ENCODE results near the gene MTFMT. TPM values are rescaled to one million over a fixed set of nuclear protein-coding genes. Genes with fewer than 3 reads are reported as not detected.

Gene MTFMT
- total RNA-seq, 1 donor = 30.7 TPM

DNA sequence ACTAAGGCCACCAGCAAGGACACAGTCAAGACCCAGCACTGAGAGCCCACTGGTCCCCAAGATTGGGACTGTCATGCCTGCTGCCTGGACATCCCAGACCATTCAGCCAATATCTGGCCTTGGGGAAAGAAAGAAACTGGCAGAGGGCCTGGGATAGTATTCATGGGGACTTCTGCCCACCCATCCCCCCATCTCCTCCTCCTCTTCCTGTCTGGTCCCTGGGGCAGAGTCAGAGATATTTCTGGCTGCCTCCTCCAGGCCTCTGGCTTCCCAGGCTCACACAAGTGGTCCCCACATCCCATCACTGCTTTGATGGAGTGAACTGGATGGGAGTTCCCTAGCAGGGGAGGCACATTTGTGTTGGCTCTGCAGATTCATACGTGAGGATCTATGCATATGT, 42.6 kb upstream of the MTFMT start:
- no peak for DNase-seq (ENCODE audit: low read depth)
- TF ChIP-seq, protein P1, sequence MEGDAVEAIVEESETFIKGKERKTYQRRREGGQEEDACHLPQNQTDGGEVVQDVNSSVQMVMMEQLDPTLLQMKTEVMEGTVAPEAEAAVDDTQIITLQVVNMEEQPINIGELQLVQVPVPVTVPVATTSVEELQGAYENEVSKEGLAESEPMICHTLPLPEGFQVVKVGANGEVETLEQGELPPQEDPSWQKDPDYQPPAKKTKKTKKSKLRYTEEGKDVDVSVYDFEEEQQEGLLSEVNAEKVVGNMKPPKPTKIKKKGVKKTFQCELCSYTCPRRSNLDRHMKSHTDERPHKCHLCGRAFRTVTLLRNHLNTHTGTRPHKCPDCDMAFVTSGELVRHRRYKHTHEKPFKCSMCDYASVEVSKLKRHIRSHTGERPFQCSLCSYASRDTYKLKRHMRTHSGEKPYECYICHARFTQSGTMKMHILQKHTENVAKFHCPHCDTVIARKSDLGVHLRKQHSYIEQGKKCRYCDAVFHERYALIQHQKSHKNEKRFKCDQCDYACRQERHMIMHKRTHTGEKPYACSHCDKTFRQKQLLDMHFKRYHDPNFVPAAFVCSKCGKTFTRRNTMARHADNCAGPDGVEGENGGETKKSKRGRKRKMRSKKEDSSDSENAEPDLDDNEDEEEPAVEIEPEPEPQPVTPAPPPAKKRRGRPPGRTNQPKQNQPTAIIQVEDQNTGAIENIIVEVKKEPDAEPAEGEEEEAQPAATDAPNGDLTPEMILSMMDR (IDR thresholded peaks at IDR 0.05; ENCODE audit: insufficient read depth, low read depth, low read length) = no peak
- no peak overlapping the region for H3K4me3 ChIP-seq (ENCODE audit: low read depth, low read length)

DNA sequence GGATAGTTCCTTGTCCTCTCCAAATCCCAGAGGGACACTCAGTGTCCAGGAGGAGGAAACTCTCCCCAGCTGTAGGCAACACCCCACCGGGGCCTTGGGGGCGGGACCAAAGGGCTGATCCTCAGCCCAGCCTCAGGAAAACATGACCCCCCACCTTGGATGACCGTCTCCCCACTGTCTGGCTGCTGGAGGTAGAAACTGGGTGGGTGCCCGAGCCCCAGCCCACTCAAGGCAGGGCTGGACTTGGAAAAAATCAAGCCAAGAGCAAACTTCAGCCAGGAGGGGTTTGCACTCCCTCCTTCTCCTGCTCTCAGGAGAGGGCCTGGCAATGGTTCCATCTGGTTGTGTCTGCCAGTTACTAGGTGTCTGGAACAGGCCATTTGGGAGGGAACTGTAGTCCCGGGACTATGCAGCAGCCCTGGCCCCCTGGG, 42.0 kb upstream of the MTFMT start:
- TF ChIP-seq, protein P1 (IDR thresholded peaks at IDR 0.05; ENCODE audit: insufficient read depth, low read depth, low read length) = no peak
- no peak for DNase-seq (ENCODE audit: low read depth)
- no peak overlapping the region for H3K4me3 ChIP-seq (ENCODE audit: low read depth, low read length)

DNA sequence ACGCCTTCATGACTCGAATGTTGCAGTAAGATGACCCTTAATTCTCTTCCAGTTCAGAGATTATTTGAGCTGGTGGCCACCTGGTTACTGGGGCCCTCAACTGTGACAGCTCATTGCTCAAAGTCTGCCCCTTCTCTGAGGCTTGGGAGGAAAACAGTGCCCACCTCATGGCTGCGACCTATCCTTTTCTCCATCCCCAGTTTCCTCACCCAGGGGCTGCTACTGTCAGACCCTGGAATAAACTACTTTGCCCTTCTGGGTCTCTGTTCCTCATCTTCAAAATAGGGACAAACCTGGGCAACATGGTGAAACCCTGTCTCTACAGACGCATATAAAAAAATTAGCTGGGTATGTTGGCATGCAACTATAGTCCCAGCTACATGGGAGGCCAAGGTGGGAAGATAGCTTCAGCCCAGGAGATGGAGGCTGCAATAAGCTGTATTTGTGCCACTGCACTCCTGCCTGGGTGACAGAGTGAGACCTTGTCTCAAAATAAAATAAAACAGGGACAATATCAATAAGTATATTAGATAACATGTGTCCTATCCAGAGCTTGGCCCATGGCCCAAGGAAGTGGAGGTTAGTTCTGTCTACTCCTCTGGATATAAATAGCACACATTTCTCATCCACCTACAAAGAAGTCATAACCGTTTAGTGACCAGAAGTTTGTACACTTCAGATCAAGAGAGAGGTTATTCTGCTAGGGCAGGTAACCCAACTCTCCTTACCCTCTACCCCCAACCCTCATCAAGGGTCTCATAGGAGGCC, 40.5 kb upstream of the MTFMT start:
- no peak overlapping the region for H3K4me3 ChIP-seq (ENCODE audit: low read depth, low read length)
- TF ChIP-seq, protein P1 (IDR thresholded peaks at IDR 0.05; ENCODE audit: insufficient read depth, low read depth, low read length) = no peak
- no peak for DNase-seq (ENCODE audit: low read depth)

DNA sequence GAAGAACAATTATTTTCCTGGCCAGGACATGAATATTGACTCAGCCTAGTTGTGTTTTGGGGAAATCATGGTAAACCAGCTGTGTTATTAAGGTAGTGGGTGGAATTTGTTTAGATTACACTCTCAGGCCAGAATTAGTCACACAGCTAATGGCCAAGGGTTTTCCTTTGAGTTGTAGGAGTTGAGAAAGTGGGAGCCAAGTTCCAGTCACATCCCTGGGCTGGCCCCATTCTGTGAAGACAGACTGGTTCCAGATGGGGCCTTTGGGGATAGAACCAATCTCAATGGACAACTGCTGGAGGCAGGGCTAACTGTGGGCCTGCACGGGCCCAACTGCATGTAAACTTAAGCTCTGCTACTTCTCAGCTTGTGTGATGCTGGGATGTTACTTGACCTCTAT, 39.7 kb upstream of the MTFMT start:
- H3K4me3 ChIP-seq (ENCODE audit: low read depth, low read length) = no peak overlapping the region
- TF ChIP-seq, protein P1 (IDR thresholded peaks at IDR 0.05; ENCODE audit: insufficient read depth, low read depth, low read length) = no peak
- DNase-seq (ENCODE audit: low read depth) = peak; percentile 96

DNA sequence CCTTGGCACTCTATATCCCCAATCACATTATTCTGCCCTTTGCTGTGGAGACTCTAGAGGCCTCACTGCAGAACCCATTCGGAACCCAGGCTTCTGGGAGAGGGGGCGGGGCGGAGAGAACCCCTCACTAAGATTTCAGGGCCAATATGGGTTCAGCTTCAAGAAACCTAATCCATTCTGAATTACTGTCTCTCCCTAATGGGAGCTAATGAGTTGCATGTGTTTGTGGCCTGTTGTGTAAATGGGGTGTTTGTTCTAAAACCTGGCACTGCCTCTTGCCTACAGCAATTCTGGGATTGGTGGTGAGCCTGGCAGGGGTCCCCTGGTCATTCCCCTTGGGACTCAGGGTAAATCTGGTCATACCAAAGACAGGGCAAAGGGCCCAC, 39.0 kb upstream of the MTFMT start:
- no peak for DNase-seq (ENCODE audit: low read depth)
- no peak overlapping the region for H3K4me3 ChIP-seq (ENCODE audit: low read depth, low read length)
- TF ChIP-seq, protein P1 (IDR thresholded peaks at IDR 0.05; ENCODE audit: insufficient read depth, low read depth, low read length) = no peak

DNA sequence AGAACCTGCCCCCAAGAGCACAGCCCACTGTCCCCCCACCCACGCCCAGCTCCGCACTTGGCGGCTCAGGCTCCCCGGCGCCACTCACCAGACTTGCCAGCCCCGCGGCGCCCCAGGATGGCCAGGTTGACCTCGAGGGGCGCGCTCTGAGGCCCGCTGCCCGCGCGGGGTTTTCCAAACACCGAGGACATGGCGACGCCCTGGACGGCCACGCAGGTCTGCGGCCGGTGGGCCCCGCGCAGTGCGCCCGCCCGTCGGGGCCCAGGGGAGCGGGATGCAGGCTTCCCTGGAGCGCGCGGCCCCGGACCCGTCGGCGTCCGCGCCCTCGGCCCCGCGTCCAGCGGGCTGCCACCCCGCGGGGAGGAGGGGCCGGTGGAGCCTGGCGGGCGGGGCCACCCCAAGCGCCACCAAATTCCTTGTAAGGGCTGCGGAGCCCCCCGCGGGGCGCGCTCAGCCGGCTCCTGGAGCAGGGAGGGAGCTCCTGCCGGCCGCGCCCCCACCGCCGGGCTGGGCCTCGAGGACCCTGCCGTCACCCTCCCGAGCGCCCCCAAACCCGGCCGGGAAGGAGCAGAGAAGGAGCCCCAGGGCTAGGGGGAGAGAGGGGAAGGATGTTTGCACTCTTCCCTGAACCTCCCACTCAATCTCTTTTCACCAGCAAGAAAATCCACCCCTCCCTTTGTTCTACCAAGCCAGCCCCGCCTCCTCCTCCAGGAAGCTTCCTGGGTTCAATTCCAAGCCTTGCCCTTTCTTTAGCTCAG, 38.4 kb upstream of the MTFMT start, which contains the start of gene RASL12:
RASL12 (minus strand) TSS at position 347 of the 758 bp plus-strand sequence; CDS start at position 191, 156 bp downstream.
- peak within 1 kb of the TSS; percentile 38 for H3K4me3 ChIP-seq (ENCODE audit: low read depth, low read length)

More for the DNA sequence above, 38.4 kb upstream of the MTFMT start, which contains the start of gene RASL12:
- no peak for DNase-seq (ENCODE audit: low read depth)
- TF ChIP-seq, protein P1 (IDR thresholded peaks at IDR 0.05; ENCODE audit: insufficient read depth, low read depth, low read length) = no peak
